Measurements from ENCODE around the gene UBALD1. TPM values are rescaled to one million over a fixed set of nuclear protein-coding genes. Genes with fewer than 3 reads are reported as not detected.

The UBALD1 gene
- total and polyA plus RNA-seq, 9 donors = 0.43 to 39.5 (median 21.4) TPM

DNA sequence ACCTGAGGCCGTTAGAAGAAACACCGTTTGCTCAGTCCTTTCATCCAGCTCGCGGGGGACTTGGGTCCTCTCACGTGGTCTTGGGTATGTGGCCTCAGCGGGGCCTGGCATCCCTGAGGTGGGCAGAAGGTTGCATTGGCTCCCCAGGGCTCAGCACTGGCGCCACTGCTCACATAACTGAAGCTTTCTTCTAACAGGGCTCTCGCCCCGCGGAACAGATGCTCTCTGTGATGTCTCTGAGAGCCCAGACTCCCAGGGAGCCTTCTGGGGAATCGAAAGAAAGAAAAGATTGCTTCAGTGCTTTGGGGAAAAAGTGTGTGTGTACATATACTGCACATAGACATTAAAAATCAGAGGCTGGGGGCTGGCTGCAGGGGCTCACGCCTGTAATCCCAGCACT lies 20.1 kb upstream of the UBALD1 start:
- Histone ChIP-seq H3K4me3 (no peak overlapping the region), H3K9me3 (no peaks in the 10 kb centered on the region), H3K4me1 (ENCODE audit: insufficient read depth) (no peaks in the 10 kb centered on the region), H3K27me3 (no peaks in the 10 kb centered on the region), H3K27ac (no peak overlapping the region), H3K36me3 (no peaks in the 10 kb centered on the region)
- intact Hi-C loops (cut with DNase I) = no loop called here
- no peak for TF ChIP-seq POLR2A (IDR thresholded peaks at IDR 0.05)
- TF ChIP-seq EP300 (IDR thresholded peaks at IDR 0.05) = no peak
- TF ChIP-seq, protein P1, sequence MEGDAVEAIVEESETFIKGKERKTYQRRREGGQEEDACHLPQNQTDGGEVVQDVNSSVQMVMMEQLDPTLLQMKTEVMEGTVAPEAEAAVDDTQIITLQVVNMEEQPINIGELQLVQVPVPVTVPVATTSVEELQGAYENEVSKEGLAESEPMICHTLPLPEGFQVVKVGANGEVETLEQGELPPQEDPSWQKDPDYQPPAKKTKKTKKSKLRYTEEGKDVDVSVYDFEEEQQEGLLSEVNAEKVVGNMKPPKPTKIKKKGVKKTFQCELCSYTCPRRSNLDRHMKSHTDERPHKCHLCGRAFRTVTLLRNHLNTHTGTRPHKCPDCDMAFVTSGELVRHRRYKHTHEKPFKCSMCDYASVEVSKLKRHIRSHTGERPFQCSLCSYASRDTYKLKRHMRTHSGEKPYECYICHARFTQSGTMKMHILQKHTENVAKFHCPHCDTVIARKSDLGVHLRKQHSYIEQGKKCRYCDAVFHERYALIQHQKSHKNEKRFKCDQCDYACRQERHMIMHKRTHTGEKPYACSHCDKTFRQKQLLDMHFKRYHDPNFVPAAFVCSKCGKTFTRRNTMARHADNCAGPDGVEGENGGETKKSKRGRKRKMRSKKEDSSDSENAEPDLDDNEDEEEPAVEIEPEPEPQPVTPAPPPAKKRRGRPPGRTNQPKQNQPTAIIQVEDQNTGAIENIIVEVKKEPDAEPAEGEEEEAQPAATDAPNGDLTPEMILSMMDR (IDR thresholded peaks at IDR 0.05) = no peak
- WGBS, 3 donors = 87 to 94% (median 90%) methylated on average over 12 of the region's 12 CpGs
- DNase-seq = no peak

DNA sequence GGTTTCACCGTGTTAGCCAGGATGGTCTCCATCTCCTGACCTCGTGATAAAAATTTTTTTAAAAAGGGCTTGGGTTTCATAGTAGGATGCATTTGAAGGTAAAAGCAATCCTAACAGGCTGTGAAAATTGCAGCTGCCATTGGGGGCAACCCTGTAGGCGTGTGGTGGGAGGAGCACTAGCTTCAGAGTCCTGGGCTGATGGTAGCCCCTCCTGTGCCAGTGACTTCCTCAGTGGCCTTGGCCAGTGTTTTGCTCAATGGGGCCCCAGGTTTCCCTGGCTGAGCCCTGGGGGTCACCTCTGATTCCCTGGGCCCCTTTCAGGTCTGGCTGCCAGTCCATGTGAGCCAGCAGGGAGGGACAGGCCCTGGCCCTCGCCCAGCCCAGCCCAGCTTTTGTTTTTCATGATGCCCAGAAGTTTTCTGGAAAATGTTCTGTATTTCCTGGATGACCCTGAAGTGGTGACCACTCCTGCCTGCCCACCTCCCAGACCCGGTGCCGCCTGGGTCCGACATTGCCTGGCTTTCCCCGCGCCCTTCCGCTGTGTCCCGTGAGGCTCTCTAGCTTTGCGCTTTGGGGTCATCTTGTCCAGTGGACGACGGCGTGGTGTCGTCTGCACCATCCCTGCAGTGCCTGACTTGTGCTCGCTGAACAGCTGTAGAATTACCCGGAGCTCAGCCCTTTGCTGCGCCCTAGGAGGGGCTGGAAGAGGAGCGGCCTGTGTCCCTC lies 19.4 kb upstream of the UBALD1 start:
- Histone ChIP-seq H3K27me3 (no peaks in the 10 kb centered on the region), H3K4me1 (ENCODE audit: insufficient read depth) (no peaks in the 10 kb centered on the region), H3K9me3 (no peaks in the 10 kb centered on the region), H3K4me3 (no peak overlapping the region), H3K36me3 (no peaks in the 10 kb centered on the region), H3K27ac (no peak overlapping the region)
- WGBS, 3 donors = 86 to 90% (median 87%) methylated on average over 20 of the region's 20 CpGs
- TF ChIP-seq, protein P1 (IDR thresholded peaks at IDR 0.05) = no peak
- no peak for TF ChIP-seq POLR2A (IDR thresholded peaks at IDR 0.05)
- no peak for TF ChIP-seq EP300 (IDR thresholded peaks at IDR 0.05)
- no peak for DNase-seq
- intact Hi-C loops (cut with DNase I) = no loop called here

DNA sequence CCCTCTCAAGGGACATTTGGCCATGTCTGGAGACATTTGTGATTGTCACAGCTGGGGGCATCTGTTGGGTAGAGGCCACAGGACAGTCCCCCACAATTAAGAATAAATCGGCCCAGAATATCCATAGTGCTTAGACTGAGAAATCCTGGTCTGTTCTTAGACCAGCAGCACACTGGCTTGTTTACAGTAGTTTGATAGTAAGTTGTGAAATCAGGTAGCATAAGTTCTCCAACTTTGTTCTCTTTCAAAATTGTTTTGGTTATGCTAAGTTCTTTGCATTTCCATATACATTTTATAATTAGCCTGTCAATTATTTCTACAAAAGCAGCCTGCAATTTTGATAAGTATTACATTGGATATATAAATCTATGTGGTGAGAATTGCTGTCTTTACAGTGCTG lies 16.8 kb upstream of the UBALD1 start:
- H3K27me3 ChIP-seq = no peaks in the 10 kb centered on the region

DNA sequence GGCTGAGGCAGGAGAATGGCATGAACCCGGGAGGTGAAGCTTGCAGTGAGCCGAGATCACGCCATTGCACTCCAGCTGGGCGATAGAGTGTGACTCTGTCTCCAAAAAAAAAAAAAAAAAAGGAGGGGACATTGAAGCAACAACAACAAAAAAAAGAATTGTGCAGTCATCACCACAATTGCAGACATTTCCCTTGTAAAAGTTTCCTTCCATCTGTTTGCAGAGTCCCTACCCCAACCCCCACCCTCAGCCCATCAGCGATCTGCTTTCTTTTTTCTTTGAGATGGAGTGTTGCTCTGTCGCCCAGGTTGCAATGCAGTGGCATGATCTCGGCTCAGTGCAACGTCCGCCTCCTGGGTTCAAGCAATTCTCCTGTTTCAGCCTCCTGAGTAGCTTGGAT lies 13.6 kb upstream of the UBALD1 start:
- Histone ChIP-seq H3K27me3 (no peaks in the 10 kb centered on the region), H3K9me3 (no peaks in the 10 kb centered on the region), H3K4me1 (ENCODE audit: insufficient read depth) (peaks cover 13% of the 10 kb centered on the region), H3K27ac (no peak overlapping the region), H3K4me3 (no peak overlapping the region), H3K36me3 (no peaks in the 10 kb centered on the region)
- WGBS, 3 donors = 91 to 97% (median 96%) methylated on average over 9 of the region's 9 CpGs
- intact Hi-C loops (cut with DNase I) = no loop called here
- no peak for DNase-seq
- TF ChIP-seq EP300 (IDR thresholded peaks at IDR 0.05) (no peak), POLR2A (IDR thresholded peaks at IDR 0.05) (no peak)
- TF ChIP-seq, protein P1 (IDR thresholded peaks at IDR 0.05) = no peak

More for the DNA sequence above, 16.8 kb upstream of the UBALD1 start:
- Histone ChIP-seq H3K27ac (no peak overlapping the region), H3K36me3 (no peaks in the 10 kb centered on the region), H3K9me3 (no peaks in the 10 kb centered on the region), H3K4me3 (no peak overlapping the region), H3K4me1 (ENCODE audit: insufficient read depth) (peaks cover 5% of the 10 kb centered on the region)
- TF ChIP-seq EP300 (IDR thresholded peaks at IDR 0.05) (no peak), POLR2A (IDR thresholded peaks at IDR 0.05) (no peak)
- TF ChIP-seq, protein P1 (IDR thresholded peaks at IDR 0.05) = no peak
- no peak for DNase-seq
- WGBS, 3 donors = 97 to 100% (median 97%) methylated on average over 1 of the region's 1 CpG
- intact Hi-C loops (cut with DNase I) = no loop called here
